GM21619 (cell line): Measurements from ENCODE around the gene PARVA.

Experiments used
- ATAC-seq: cut with Tn5 transposase; IDR thresholded peaks from one replicate; pipeline ENCODE4 v1.9.1; 2021; ENCODE audit not compliant: unreplicated experiment

Gene PARVA

GRCh38 chr11:12544986-12545775 is 167.8 kb downstream of the PARVA start:
- ATAC-seq: no peak

- no peak for ATAC-seq
Measured at GRCh38 chr11:12546122-12546521, 168.8 kb downstream of the PARVA start.

GRCh38 chr11:12546660-12547059 is 169.3 kb downstream of the PARVA start:
- no peak for ATAC-seq

- ATAC-seq: no peak
Measured at GRCh38 chr11:12547953-12548650, 170.7 kb downstream of the PARVA start.

GRCh38 chr11:12552692-12553091 is 175.3 kb downstream of the PARVA start:
- no peak for ATAC-seq

GRCh38 chr11:12554122-12554521 is 176.8 kb downstream of the PARVA start:
- ATAC-seq: no peak

GRCh38 chr11:12556155-12556554 is 178.8 kb downstream of the PARVA start:
- ATAC-seq: no peak

- no peak for ATAC-seq
Measured at GRCh38 chr11:12556788-12557384, 179.5 kb downstream of the PARVA start.

- no peak for ATAC-seq
Measured at GRCh38 chr11:12559011-12559410, 181.6 kb downstream of the PARVA start.

GRCh38 chr11:12560362-12560761 is 183.0 kb downstream of the PARVA start:
- ATAC-seq: no peak

GRCh38 chr11:12560861-12561260 is 183.5 kb downstream of the PARVA start:
- no peak for ATAC-seq

GRCh38 chr11:12564012-12564411 is 186.6 kb downstream of the PARVA start:
- no peak for ATAC-seq

GRCh38 chr11:12565406-12565805 is 188.0 kb downstream of the PARVA start:
- ATAC-seq: no peak

- no peak for ATAC-seq
Measured at GRCh38 chr11:12567746-12568460, 190.5 kb downstream of the PARVA start.

- no peak for ATAC-seq
Measured at GRCh38 chr11:12569499-12570425, 192.4 kb downstream of the PARVA start.

GRCh38 chr11:12573707-12574485 is 196.5 kb downstream of the PARVA start:
- no peak for ATAC-seq

GRCh38 chr11:12577725-12578644 is 200.6 kb downstream of the PARVA start:
- no peak for ATAC-seq

GRCh38 chr11:12581416-12581815 is 204.0 kb downstream of the PARVA start:
- no peak for ATAC-seq

GRCh38 chr11:12581923-12582322 is 204.6 kb downstream of the PARVA start:
- no peak for ATAC-seq
